Upper lobe of right lung (tissue), 1 donor: Measurements from ENCODE around the gene BMP7. TPM values are rescaled to one million over a fixed set of nuclear protein-coding genes. Genes with fewer than 3 reads are reported as not detected.

Experiments used
- ATAC-seq: fragments of 200-7000 bp; cut with Tn5 transposase; one replicate; pipeline ENCODE4 v1.9.1; 2020; ENCODE audit warnings: mild to moderate bottlenecking, moderate library complexity
- DNase-seq: peaks from one replicate; pipeline ENCODE4 v3.0.0-alpha.2; 2020
- H3K27ac ChIP-seq: fragments of 200-600 bp; one replicate; pipeline ENCODE4 v1.8.0; 2022
- H3K27me3 ChIP-seq: fragments of 200-600 bp; one replicate; pipeline ENCODE4 v1.8.0; 2022; ENCODE audit warnings: mild to moderate bottlenecking
- H3K36me3 ChIP-seq: fragments of 200-600 bp; one replicate; pipeline ENCODE4 v1.8.0; 2022
- H3K4me1 ChIP-seq: fragments of 200-600 bp; one replicate; pipeline ENCODE4 v1.8.0; 2022
- H3K4me3 ChIP-seq: fragments of 200-600 bp; one replicate; pipeline ENCODE4 v1.8.0; 2022; ENCODE audit warnings: mild to moderate bottlenecking
- H3K9me3 ChIP-seq: fragments of 200-600 bp; one replicate; pipeline ENCODE4 v1.8.0; 2022
- CTCF ChIP-seq: fragments of 200-600 bp; IDR thresholded peaks from one replicate; pipeline ENCODE4 v1.8.0; 2022; ENCODE audit warnings: antibody characterized with exemption
- intact Hi-C: fragments of 100-400 bp; cut with DNase I; formaldehyde crosslinking; loops from one replicate; pipeline ENCODE4 v1.11.0; 2022
- total RNA-seq: library from RNA; stranded (reverse); fragmentation: NEBNext Ultra II Directional; extraction: Animal tissue kit (Norgen Biotek cat#: 25700); gene quantifications from one replicate; pipeline ENCODE4 v1.2.1, GENCODE V29; 2021
- donor health status: DM: no; HTN: yes; CAD: no; lungs with severe emphysema.

Gene BMP7
- total RNA-seq, 1 donor from 2014 or later, result 1.2 TPM

- Histone ChIP-seq H3K4me3 (no peak overlapping the region), H3K27ac (no peak overlapping the region), H3K27me3 (peaks cover 12% of the 10 kb centered on the region), H3K36me3 (no peaks in the 10 kb centered on the region), H3K4me1 (no peaks in the 10 kb centered on the region), H3K9me3 (no peaks in the 10 kb centered on the region)
- no peak for TF ChIP-seq CTCF
- intact Hi-C loops, result no loop called here
- ATAC-seq (no peak), DNase-seq (no peak)
Observed at GRCh38 chr20:57291003-57291402, 24.6 kb upstream of the BMP7 start.

- peaks cover 15% of the 10 kb centered on the region for H3K27me3 ChIP-seq
- DNase-seq, result no peak
- no peak for ATAC-seq
- intact Hi-C loops, result no loop called here
- no peaks in the 10 kb centered on the region for H3K9me3 ChIP-seq
- H3K36me3 ChIP-seq, result no peaks in the 10 kb centered on the region
- no peaks in the 10 kb centered on the region for H3K4me1 ChIP-seq
- H3K27ac ChIP-seq, result no peak overlapping the region
- TF ChIP-seq CTCF, result no peak
- no peak overlapping the region for H3K4me3 ChIP-seq
Observed at GRCh38 chr20:57290178-57290484, 23.7 kb upstream of the BMP7 start.

GRCh38 chr20:57289391-57290177, 23.1 kb upstream of the BMP7 start:
- no peaks in the 10 kb centered on the region for H3K36me3 ChIP-seq
- H3K27ac ChIP-seq, result no peak overlapping the region
- no peak for TF ChIP-seq CTCF
- DNase-seq, result no peak
- no peak overlapping the region for H3K4me3 ChIP-seq
- intact Hi-C loops, result no loop called here
- no peak for ATAC-seq
- H3K27me3 ChIP-seq, result peaks cover 15% of the 10 kb centered on the region
- H3K4me1 ChIP-seq, result no peaks in the 10 kb centered on the region
- H3K9me3 ChIP-seq, result no peaks in the 10 kb centered on the region

- Histone ChIP-seq H3K4me3 (no peak overlapping the region), H3K4me1 (no peaks in the 10 kb centered on the region), H3K27me3 (peaks cover 15% of the 10 kb centered on the region), H3K27ac (no peak overlapping the region), H3K9me3 (no peaks in the 10 kb centered on the region), H3K36me3 (no peaks in the 10 kb centered on the region)
- TF ChIP-seq CTCF, result no peak
- ATAC-seq, result no peak
- no peak for DNase-seq
- intact Hi-C loops, result no loop called here
Observed at GRCh38 chr20:57288651-57289277, 22.3 kb upstream of the BMP7 start.

GRCh38 chr20:57287901-57288300, 21.5 kb upstream of the BMP7 start:
- H3K9me3 ChIP-seq, result no peaks in the 10 kb centered on the region
- no peaks in the 10 kb centered on the region for H3K4me1 ChIP-seq
- no peak for TF ChIP-seq CTCF
- H3K27me3 ChIP-seq, result peaks cover 13% of the 10 kb centered on the region
- DNase-seq (no peak), ATAC-seq (no peak)
- H3K27ac ChIP-seq, result no peak overlapping the region
- H3K4me3 ChIP-seq, result no peak overlapping the region
- H3K36me3 ChIP-seq, result no peaks in the 10 kb centered on the region
- intact Hi-C loops, result no loop called here
